Gastrocnemius medialis (tissue), 4 donors: ENCODE results near the gene CA9.

ENCODE experiments used
- CTCF ChIP-seq, 5 experiments: fragments of 450-650 bp in 3 of 5; fragments of 200-600 bp in 2 of 5; sonication (generic) in 2 of 5; IDR thresholded peaks in 4 of 5; conservative IDR thresholded peaks in 1 of 5; 1 replicate in 4 of 5; 2 replicates in 1 of 5; pipeline ENCODE4 v1.5.1; 2016 to 2019; ENCODE audit warnings: antibody characterized with exemption in 5 of 5, mild to moderate bottlenecking in 3 of 5, moderate library complexity in 3 of 5
- POLR2A ChIP-seq, 2 donors: fragments of 450-650 bp; IDR thresholded peaks; one replicate each; pipeline ENCODE4 v1.6.1; 2017; ENCODE audit warnings: antibody characterized with exemption in 2 of 2, mild to moderate bottlenecking in 2 of 2, moderate library complexity in 2 of 2

- no peak for TF ChIP-seq CTCF (IDR thresholded peaks at IDR 0.05 in 4 of 5, conservative IDR thresholded peaks at IDR 0.05 in 1 of 5)
- TF ChIP-seq POLR2A (IDR thresholded peaks at IDR 0.05), result no peak
Measured at GRCh38 chr9:35719546-35719945, 45.8 kb downstream of the CA9 start.
